Glomerular endothelial cell (primary cell): ENCODE data around the gene MMP10. TPM values are rescaled to one million over a fixed set of nuclear protein-coding genes. Genes with fewer than 3 reads are reported as not detected.

Experiments used
- DNase-seq: peaks from one replicate; pipeline ENCODE4 v3.0.0-alpha.2; 2011; ENCODE audit warnings: low read depth, low spot score; ENCODE audit errors: extremely low read depth
- total RNA-seq: library from RNA; depleted of rRNA; stranded (reverse); fragments of >200 nt; gene quantifications from 2 replicates; pipeline ENCODE4 v1.2.3, GENCODE V29; 2015

Gene MMP10
- total RNA-seq, result 29.5 and 39.8 TPM in 2 replicates

- peak; percentile 79 for DNase-seq
These were observed at the start of gene MMP10 for GRCh38 chr11:102780491-102780918. MMP10 (minus strand) TSS chr11:102780628; CDS start chr11:102780591, 37 bp downstream.

- no peak for DNase-seq
These were observed 49.0 kb upstream of the MMP10 start for GRCh38 chr11:102829316-102830000.

GRCh38 chr11:102824556-102824955 is 44.1 kb upstream of the MMP10 start:
- DNase-seq, result no peak

- DNase-seq, result no peak
These were observed 39.1 kb upstream of the MMP10 start for GRCh38 chr11:102819491-102819890.

GRCh38 chr11:102813484-102813883 is 33.1 kb upstream of the MMP10 start:
- no peak for DNase-seq

GRCh38 chr11:102812188-102812587 is 31.8 kb upstream of the MMP10 start:
- no peak for DNase-seq

GRCh38 chr11:102810950-102811660 is 30.7 kb upstream of the MMP10 start:
- no peak for DNase-seq

GRCh38 chr11:102809971-102810370 is 29.5 kb upstream of the MMP10 start:
- no peak for DNase-seq

GRCh38 chr11:102807921-102808320 is 27.5 kb upstream of the MMP10 start:
- no peak for DNase-seq

GRCh38 chr11:102806296-102806695 is 25.9 kb upstream of the MMP10 start:
- no peak for DNase-seq

GRCh38 chr11:102802341-102802740 is 21.9 kb upstream of the MMP10 start:
- no peak for DNase-seq

GRCh38 chr11:102800767-102801166 is 20.3 kb upstream of the MMP10 start:
- DNase-seq, result no peak

- peak; percentile 91 for DNase-seq
These were observed 19.4 kb upstream of the MMP10 start for GRCh38 chr11:102799681-102800340.

- DNase-seq, result peak; percentile 73
These were observed 17.8 kb upstream of the MMP10 start, which contains the start of gene MMP1 for GRCh38 chr11:102798012-102798746. MMP1 (minus strand) TSS chr11:102798160; CDS start chr11:102798092, 68 bp downstream.

GRCh38 chr11:102794382-102794781 is 14.0 kb upstream of the MMP10 start:
- no peak for DNase-seq

- no peak for DNase-seq
These were observed 13.4 kb upstream of the MMP10 start for GRCh38 chr11:102793677-102794290.

- DNase-seq, result no peak
These were observed 12.2 kb upstream of the MMP10 start for GRCh38 chr11:102792604-102793003.

- DNase-seq, result no peak
These were observed 11.0 kb upstream of the MMP10 start for GRCh38 chr11:102791271-102792036.

- no peak for DNase-seq
These were observed 8.0 kb upstream of the MMP10 start for GRCh38 chr11:102788334-102788995.
